HEK293T (cell line): ENCODE results near the gene SLC22A16.

Source experiments
- CTCF ChIA-PET: fragments of 350-600 bp; formaldehyde crosslinking; extraction: SDS; loops from one replicate; lab custom pipeline; 2021; ENCODE audit warnings: antibody characterized with exemption, inconsistent platforms; lab: Yijun Ruan, JAX
- POLR2A ChIA-PET: fragments of 350-600 bp; formaldehyde crosslinking; extraction: SDS; loops from one replicate; lab custom pipeline; 2020; ENCODE audit warnings: antibody characterized with exemption, inconsistent platforms; lab: Yijun Ruan, JAX
- DNase-seq: peaks from one replicate; pipeline ENCODE4 v3.0.0; 2012; ENCODE audit warnings: mixed read lengths; ENCODE audit errors: extremely low spot score
- ARNT ChIP-seq: fragments of 450-650 bp; IDR thresholded peaks from 2 replicates; pipeline ENCODE4 v1.6.1; 2017; ENCODE audit warnings: mild to moderate bottlenecking
- BHLHE40 ChIP-seq: fragments of 450-650 bp; IDR thresholded peaks from 2 replicates; pipeline ENCODE4 v1.6.1; 2016; ENCODE audit warnings: mild to moderate bottlenecking, moderate library complexity, borderline replicate concordance
- CTBP1 ChIP-seq: fragments of 450-650 bp; IDR thresholded peaks from 2 replicates; pipeline ENCODE4 v1.6.1; 2016; ENCODE audit warnings: borderline replicate concordance
- ELF4 ChIP-seq: fragments of 450-650 bp; IDR thresholded peaks from 2 replicates; pipeline ENCODE4 v1.6.1; 2017; ENCODE audit warnings: antibody characterized with exemption
- FOXA1 ChIP-seq: fragments of 450-650 bp; IDR thresholded peaks from 2 replicates; pipeline ENCODE4 v1.6.1; 2016; ENCODE audit warnings: mild to moderate bottlenecking
- FOXK2 ChIP-seq: fragments of 450-650 bp; IDR thresholded peaks from 2 replicates; pipeline ENCODE4 v1.6.1; 2016; ENCODE audit warnings: mild to moderate bottlenecking
- FOXM1 ChIP-seq: fragments of 450-650 bp; IDR thresholded peaks from 2 replicates; pipeline ENCODE4 v1.6.1; 2017; ENCODE audit warnings: mild to moderate bottlenecking, borderline replicate concordance
- HDGF ChIP-seq: fragments of 450-650 bp; IDR thresholded peaks from 2 replicates; pipeline ENCODE4 v1.6.1; 2017; ENCODE audit warnings: antibody characterized with exemption, borderline replicate concordance
- L3MBTL2 ChIP-seq: fragments of 450-650 bp; conservative IDR thresholded peaks from 2 replicates; pipeline ENCODE4 v1.6.1; 2016; ENCODE audit warnings: mild to moderate bottlenecking
- LEF1 ChIP-seq: fragments of 450-650 bp; IDR thresholded peaks from 2 replicates; pipeline ENCODE4 v1.6.1; 2017; ENCODE audit warnings: mild to moderate bottlenecking, borderline replicate concordance
- NFRKB ChIP-seq: fragments of 450-650 bp; IDR thresholded peaks from 2 replicates; pipeline ENCODE4 v1.6.1; 2016; ENCODE audit warnings: mild to moderate bottlenecking, moderate library complexity
- SP1 ChIP-seq: fragments of 450-650 bp; IDR thresholded peaks from 2 replicates; pipeline ENCODE4 v1.6.1; 2017
- SUZ12 ChIP-seq: fragments of 450-650 bp; IDR thresholded peaks from 2 replicates; pipeline ENCODE4 v1.6.1; 2016; ENCODE audit warnings: mild to moderate bottlenecking
- TARDBP ChIP-seq: fragments of 450-650 bp; IDR thresholded peaks from 2 replicates; pipeline ENCODE4 v1.6.1; 2016
- ZNF384 ChIP-seq: fragments of 450-650 bp; IDR thresholded peaks from 2 replicates; pipeline ENCODE4 v1.6.1; 2016
- TF ChIP-seq, protein P1 (sequence below): fragments of 450-650 bp; IDR thresholded peaks from 2 replicates; pipeline ENCODE4 v1.6.1; 2016

Gene SLC22A16

DNA sequence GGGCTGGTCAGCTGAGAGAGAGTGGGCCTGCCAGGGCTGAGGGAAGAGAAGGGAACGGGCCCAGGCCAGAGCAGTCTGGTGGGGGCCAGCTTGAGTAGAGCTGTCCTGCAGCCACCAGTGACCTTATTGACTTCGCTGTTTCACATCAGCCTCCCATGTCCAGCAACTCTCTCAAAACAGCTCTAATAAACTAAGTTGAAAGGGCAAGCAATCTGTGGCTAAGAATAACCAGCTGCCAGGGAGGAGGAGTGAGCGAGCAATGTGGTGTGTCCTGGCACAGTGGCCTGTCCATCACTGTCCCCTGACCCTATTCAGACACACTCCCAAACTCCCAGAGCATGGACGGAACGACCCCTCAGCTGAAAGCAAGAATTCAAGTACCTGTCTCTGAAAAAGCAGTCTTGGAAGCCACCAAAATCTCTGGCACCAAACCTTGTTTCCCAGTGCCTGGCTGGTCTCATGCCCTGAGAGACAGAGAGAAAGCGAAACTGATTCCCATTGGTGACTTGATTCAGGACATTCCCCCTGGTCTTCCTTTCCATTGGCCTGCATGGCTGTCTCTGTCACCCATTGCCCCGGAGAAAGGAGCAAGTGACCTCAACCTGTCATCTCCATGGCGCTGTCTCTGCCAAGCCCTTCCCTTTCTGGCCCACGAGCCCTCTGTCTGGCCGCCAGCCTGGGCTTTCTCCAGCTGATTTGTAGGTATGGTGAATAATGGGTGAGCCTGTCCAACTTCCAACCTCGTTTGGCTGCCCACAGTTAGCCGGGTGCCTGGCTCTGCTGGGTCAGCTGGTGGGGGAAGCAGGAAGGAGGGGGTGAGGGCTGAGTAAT lies 61.1 kb downstream of the SLC22A16 start, which contains the start of gene DDO:
Gene DDO (minus strand): TSS at position 490 of the 831 bp plus-strand sequence. CDS start 2,113 bp downstream, outside the sequence.
- DNase-seq: no peak
- TF ChIP-seq L3MBTL2 (no peak), SP1 (no peak), ZNF384 (no peak), NFRKB (no peak), TARDBP (no peak), HDGF (no peak), FOXK2 (no peak), FOXM1 (no peak), ELF4 (no peak), BHLHE40 (no peak), ARNT (no peak)
- TF ChIP-seq, protein P1, sequence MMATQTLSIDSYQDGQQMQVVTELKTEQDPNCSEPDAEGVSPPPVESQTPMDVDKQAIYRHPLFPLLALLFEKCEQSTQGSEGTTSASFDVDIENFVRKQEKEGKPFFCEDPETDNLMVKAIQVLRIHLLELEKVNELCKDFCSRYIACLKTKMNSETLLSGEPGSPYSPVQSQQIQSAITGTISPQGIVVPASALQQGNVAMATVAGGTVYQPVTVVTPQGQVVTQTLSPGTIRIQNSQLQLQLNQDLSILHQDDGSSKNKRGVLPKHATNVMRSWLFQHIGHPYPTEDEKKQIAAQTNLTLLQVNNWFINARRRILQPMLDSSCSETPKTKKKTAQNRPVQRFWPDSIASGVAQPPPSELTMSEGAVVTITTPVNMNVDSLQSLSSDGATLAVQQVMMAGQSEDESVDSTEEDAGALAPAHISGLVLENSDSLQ: no peak
- CTCF ChIA-PET: no interaction called here
- POLR2A ChIA-PET: no interaction called here

GRCh38 chr6:110414669-110415068 lies 61.7 kb downstream of the SLC22A16 start:
- ChIA-PET CTCF (no interaction called here), POLR2A (no interaction called here)
- TF ChIP-seq SP1 (no peak), NFRKB (no peak)
- DNase-seq: no peak

- TF ChIP-seq, protein P1: no peak
- TF ChIP-seq FOXM1: no peak
- no peak for TF ChIP-seq ZNF384
- TF ChIP-seq HDGF: no peak
- ChIA-PET CTCF (no interaction called here), POLR2A (no interaction called here)
- DNase-seq: no peak
Observed at GRCh38 chr6:110412360-110412759, 64.1 kb downstream of the SLC22A16 start.

DNA sequence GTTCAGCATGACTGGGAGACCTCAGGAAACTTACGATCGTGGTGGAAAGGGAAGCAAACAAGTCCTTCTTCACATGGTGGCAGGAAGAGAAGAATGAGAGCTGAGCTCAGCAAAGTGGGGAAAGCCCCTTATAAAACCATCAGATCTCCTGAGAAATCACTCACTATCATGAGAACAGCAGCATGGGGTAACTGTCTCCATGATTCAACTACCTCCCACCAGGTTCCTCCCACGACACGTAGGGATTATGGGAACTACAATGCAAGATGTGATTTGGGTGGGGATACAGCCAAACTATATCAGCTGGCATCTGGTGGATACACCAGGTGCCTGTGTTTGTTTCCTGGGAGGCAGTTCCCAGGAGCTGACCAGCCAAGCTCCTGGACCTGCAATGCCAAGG lies 65.9 kb downstream of the SLC22A16 start:
- ChIA-PET CTCF (interaction anchor here (0.7 kb wide), 1 partner anchor 19 kb away, joined by 3 read pairs; no protein-coding TSS in a partner anchor), POLR2A (no interaction called here)
- DNase-seq: no peak
- TF ChIP-seq L3MBTL2: no peak
- no peak for TF ChIP-seq SUZ12
- no peak for TF ChIP-seq LEF1
- TF ChIP-seq ZNF384: no peak
- no peak for TF ChIP-seq CTBP1
- no peak for TF ChIP-seq FOXM1
- TF ChIP-seq TARDBP: no peak
- TF ChIP-seq BHLHE40: no peak
- TF ChIP-seq, protein P1: no peak
- no peak for TF ChIP-seq NFRKB
- TF ChIP-seq FOXA1: no peak
- TF ChIP-seq SP1: no peak
- TF ChIP-seq ARNT: no peak

DNA sequence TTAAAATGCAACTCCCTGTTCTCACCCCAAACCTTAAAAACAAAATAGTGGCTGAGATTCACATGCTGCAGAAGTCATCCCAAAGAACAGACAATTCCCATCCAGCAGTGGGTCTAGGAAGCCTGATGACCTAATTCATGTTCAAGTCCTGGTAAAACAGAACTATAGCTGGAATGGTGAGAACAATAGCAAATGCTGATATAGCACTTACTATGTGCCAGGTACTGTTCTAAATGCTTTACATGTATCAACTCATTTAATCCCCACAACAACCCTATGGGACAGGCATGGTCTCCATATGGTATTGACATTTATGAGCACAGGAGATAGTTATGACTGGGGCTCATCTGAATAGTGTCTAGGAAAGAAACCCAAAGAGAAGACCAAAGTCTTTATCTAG lies 66.6 kb downstream of the SLC22A16 start:
- CTCF ChIA-PET: no interaction called here
- POLR2A ChIA-PET: no interaction called here
- TF ChIP-seq, protein P1: no peak
- TF ChIP-seq HDGF (no peak), ELF4 (no peak), L3MBTL2 (no peak), SP1 (no peak), CTBP1 (no peak), TARDBP (no peak), BHLHE40 (no peak), FOXM1 (no peak), FOXA1 (no peak), LEF1 (no peak), ARNT (no peak)
- no peak for DNase-seq

- no peak for DNase-seq
- CTCF ChIA-PET: no interaction called here
- POLR2A ChIA-PET: no interaction called here
- TF ChIP-seq FOXA1 (no peak), FOXM1 (no peak), BHLHE40 (no peak), HDGF (no peak), SUZ12 (no peak), ZNF384 (no peak), TARDBP (no peak), FOXK2 (no peak), CTBP1 (no peak), ELF4 (no peak), LEF1 (no peak), ARNT (no peak), NFRKB (no peak)
- TF ChIP-seq, protein P1: no peak
Observed at GRCh38 chr6:110408901-110409300, 67.5 kb downstream of the SLC22A16 start.
